DND-41 (cell line): ENCODE results near the gene SCLY.
"Not testable (repeated sequence)": the region's sequence is repeated elsewhere in the genome, so short reads cannot be mapped to it uniquely, and the experiment has no call there.

Source experiments
- ATAC-seq: fragments of 200-7000 bp; cut with Tn5 transposase; 3 replicates; pipeline ENCODE4 v1.9.1; 2021; ENCODE audit warnings: low read depth; ENCODE audit not compliant: insufficient read depth
- DNase-seq: peaks from one replicate; pipeline ENCODE4 v3.0.0-alpha.2; 2020
- H2AFZ ChIP-seq: 2 replicates; pipeline ENCODE4 v1.6.0; 2012; ENCODE audit warnings: low read depth, low read length
- H3K27ac ChIP-seq: 2 replicates; pipeline ENCODE4 v1.5.1; 2012; ENCODE audit warnings: low read length, inconsistent platforms
- H3K27me3 ChIP-seq: fragments of 200-600 bp; sonication (generic); 2 replicates; pipeline ENCODE4 v1.6.0; 2012; ENCODE audit warnings: low read length, mild to moderate bottlenecking, inconsistent platforms; ENCODE audit not compliant: insufficient read depth, poor library complexity
- H3K36me3 ChIP-seq: 2 replicates; pipeline ENCODE4 v1.5.1; 2012; ENCODE audit warnings: low read length, inconsistent platforms; ENCODE audit not compliant: insufficient read depth
- H3K4me1 ChIP-seq: 2 replicates; pipeline ENCODE4 v1.5.1; 2012; ENCODE audit warnings: mild to moderate bottlenecking, low read length; ENCODE audit not compliant: insufficient read depth
- H3K4me2 ChIP-seq: 2 replicates; pipeline ENCODE4 v1.6.0; 2012; ENCODE audit warnings: mild to moderate bottlenecking, moderate library complexity, low read length, inconsistent platforms; ENCODE audit not compliant: insufficient read depth
- H3K4me3 ChIP-seq, 2 experiments: fragments of 200-600 bp in 1 of 2; shearing (Covaris generic) in 1 of 2; 2 replicates each; pipeline ENCODE4 v1.5.1; 2012 to 2016; ENCODE audit warnings: inconsistent platforms in 2 of 2, low read length in 2 of 2, mild to moderate bottlenecking in 2 of 2, low read depth in 1 of 2, moderate library complexity in 1 of 2
- H3K79me2 ChIP-seq: 2 replicates; pipeline ENCODE4 v1.6.0; 2012; ENCODE audit warnings: low read length, inconsistent platforms; ENCODE audit not compliant: insufficient read depth
- H3K9ac ChIP-seq: 2 replicates; pipeline ENCODE4 v1.6.0; 2012; ENCODE audit warnings: low read depth, mild to moderate bottlenecking, inconsistent platforms, low read length, moderate library complexity
- H3K9me3 ChIP-seq: 2 replicates; pipeline ENCODE4 v1.5.1; 2012; ENCODE audit warnings: low read length, moderate library complexity, mild to moderate bottlenecking, inconsistent platforms; ENCODE audit not compliant: insufficient read depth, severe bottlenecking
- H4K20me1 ChIP-seq: 2 replicates; pipeline ENCODE4 v1.6.0; 2012; ENCODE audit warnings: low read length; ENCODE audit not compliant: insufficient read depth
- EZH2 ChIP-seq: IDR thresholded peaks from 3 replicates; pipeline ENCODE4 v1.6.1; 2012; ENCODE audit warnings: borderline replicate concordance, low read depth, mild to moderate bottlenecking, moderate library complexity, low read length, inconsistent platforms; ENCODE audit not compliant: severe bottlenecking
- TF ChIP-seq, protein P1 (sequence below): IDR thresholded peaks from 2 replicates; pipeline ENCODE4 v1.5.1; 2012; ENCODE audit warnings: borderline replicate concordance, low read length, moderate library complexity, mild to moderate bottlenecking; ENCODE audit not compliant: poor library complexity, severe bottlenecking; ENCODE audit errors: extremely low read depth

Gene SCLY

DNA sequence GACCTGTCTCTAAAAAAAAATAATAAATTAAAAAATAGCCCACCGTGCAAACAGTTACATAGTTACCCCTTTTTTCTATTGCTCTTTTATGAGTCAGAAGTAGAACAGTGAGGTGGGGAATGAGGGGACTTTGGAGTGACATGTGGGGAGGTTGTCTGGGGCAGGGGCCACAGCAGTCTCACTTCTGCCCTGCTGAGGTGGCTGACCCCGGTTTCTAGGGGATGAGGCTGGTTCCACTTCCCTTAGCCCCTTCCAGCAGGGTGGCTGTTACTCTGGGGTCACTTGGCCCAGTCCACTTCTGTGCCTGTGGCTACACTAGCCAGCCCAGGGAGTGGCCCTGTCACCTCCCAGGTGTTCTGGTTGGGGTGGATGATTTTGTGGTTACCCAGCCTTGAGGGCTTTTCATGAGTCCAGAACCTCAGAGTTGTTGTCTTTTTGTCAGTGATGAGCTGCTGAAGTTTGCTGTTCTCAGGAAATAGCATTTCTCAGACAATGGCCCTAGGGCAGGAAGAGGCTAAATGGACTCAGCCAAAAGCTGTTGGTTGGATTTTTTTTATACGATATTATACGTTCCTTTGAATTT lies 28.0 kb upstream of the SCLY start:
- Histone ChIP-seq H3K27me3 (no peaks in the 10 kb centered on the region), H3K79me2 (no peaks in the 10 kb centered on the region), H3K9me3 (no peaks in the 10 kb centered on the region), H3K36me3 (peaks cover 26% of the 10 kb centered on the region), H3K4me2 (no peak overlapping the region), H3K4me1 (no peaks in the 10 kb centered on the region), H3K4me3 (no peak overlapping the region), H3K9ac (no peak overlapping the region), H2AFZ (no peak overlapping the region), H4K20me1 (peaks cover 1% of the 10 kb centered on the region; the same call in 1 of the 2 replicates), H3K27ac (no peak overlapping the region)
- DNase-seq: no peak
- no peak for ATAC-seq
- TF ChIP-seq EZH2: no peak
- TF ChIP-seq, protein P1, sequence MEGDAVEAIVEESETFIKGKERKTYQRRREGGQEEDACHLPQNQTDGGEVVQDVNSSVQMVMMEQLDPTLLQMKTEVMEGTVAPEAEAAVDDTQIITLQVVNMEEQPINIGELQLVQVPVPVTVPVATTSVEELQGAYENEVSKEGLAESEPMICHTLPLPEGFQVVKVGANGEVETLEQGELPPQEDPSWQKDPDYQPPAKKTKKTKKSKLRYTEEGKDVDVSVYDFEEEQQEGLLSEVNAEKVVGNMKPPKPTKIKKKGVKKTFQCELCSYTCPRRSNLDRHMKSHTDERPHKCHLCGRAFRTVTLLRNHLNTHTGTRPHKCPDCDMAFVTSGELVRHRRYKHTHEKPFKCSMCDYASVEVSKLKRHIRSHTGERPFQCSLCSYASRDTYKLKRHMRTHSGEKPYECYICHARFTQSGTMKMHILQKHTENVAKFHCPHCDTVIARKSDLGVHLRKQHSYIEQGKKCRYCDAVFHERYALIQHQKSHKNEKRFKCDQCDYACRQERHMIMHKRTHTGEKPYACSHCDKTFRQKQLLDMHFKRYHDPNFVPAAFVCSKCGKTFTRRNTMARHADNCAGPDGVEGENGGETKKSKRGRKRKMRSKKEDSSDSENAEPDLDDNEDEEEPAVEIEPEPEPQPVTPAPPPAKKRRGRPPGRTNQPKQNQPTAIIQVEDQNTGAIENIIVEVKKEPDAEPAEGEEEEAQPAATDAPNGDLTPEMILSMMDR: no peak

DNA sequence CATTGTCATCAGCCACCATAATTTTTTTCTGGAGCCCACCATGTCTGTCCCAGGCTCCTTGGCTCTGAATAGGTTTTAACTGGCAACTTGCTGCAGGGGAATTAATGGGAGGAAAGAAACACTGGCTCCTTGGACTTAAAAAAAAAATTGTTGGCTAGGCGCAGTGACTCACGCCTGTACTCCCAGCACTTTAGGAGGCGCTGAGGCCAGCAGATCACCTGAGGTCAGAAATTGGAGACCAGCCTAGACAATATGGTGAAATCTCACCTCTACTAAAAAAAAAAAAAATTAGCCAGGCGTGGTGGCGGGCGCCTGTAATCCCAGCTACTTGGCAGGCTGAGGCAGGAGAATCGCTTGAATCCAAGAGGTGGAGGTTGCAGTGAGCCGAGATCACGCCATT lies 26.8 kb upstream of the SCLY start:
- H3K4me1 ChIP-seq, H3K27me3 ChIP-seq, DNase-seq, H3K9me3 ChIP-seq, H3K9ac ChIP-seq, H3K4me3 ChIP-seq, H3K79me2 ChIP-seq, H2AFZ ChIP-seq, H3K27ac ChIP-seq, ATAC-seq, H4K20me1 ChIP-seq, H3K4me2 ChIP-seq: not testable (repeated sequence)
- H3K36me3 ChIP-seq: peaks cover 32% of the 10 kb centered on the region

DNA sequence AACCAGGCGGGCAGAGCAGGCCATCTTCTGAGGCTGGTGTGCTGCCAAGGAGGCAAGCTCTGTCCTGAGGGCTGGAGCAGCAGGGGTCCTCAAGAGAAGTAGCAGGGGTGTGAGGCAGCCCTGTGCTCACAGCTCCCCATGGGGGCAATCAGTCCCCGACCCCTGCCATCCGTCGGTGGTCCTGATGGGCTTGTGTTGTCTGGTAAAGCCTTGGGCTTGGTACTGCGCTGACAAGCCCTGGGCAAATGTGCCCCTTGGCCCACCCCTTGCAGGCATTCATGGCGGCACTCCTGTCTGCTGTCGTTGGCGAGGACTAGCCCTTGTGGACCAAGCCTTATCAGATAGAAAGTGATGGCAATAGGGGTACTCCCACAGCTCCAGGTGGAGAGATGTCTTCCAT lies 22.6 kb upstream of the SCLY start:
- no peak overlapping the region for H3K27ac ChIP-seq
- peaks cover 3% of the 10 kb centered on the region; the same call in 1 of the 2 replicates for H4K20me1 ChIP-seq
- H3K27me3 ChIP-seq: no peaks in the 10 kb centered on the region
- ATAC-seq (no peak), DNase-seq (no peak)
- no peaks in the 10 kb centered on the region for H3K79me2 ChIP-seq
- no peaks in the 10 kb centered on the region for H3K4me1 ChIP-seq
- H3K9ac ChIP-seq: no peak overlapping the region
- no peak overlapping the region for H3K4me2 ChIP-seq
- no peak for TF ChIP-seq EZH2
- TF ChIP-seq, protein P1: no peak
- H3K4me3 ChIP-seq: no peak overlapping the region
- H3K36me3 ChIP-seq: peaks cover 19% of the 10 kb centered on the region
- H2AFZ ChIP-seq: no peak overlapping the region
- no peaks in the 10 kb centered on the region for H3K9me3 ChIP-seq

DNA sequence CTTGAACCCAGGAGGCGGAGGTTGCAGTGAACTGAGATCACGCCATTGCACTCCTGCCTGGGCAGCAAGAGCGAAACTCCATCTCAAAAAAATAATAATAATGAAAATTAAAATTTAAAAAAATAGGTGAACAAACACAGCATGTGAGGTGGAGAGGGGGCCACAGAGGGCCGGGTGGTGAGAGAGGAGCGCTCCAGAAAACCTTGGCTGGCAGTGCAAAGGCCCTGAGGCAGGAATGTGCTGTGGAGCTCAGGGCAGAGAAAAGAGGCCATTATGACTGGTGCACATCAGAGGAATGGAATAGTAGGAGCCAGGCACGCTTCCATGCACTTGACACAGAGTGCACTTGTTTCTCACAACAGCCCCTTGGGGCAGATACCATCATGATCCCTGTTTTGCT lies 21.6 kb upstream of the SCLY start:
- H3K36me3 ChIP-seq: peaks cover 13% of the 10 kb centered on the region
- H3K27ac ChIP-seq: no peak overlapping the region
- H4K20me1 ChIP-seq: peaks cover 3% of the 10 kb centered on the region; the same call in 1 of the 2 replicates
- ATAC-seq (no peak), DNase-seq (no peak)
- no peak overlapping the region for H3K4me2 ChIP-seq
- no peaks in the 10 kb centered on the region for H3K4me1 ChIP-seq
- H3K9ac ChIP-seq: no peak overlapping the region
- no peaks in the 10 kb centered on the region for H3K27me3 ChIP-seq
- H2AFZ ChIP-seq: no peak overlapping the region
- no peaks in the 10 kb centered on the region for H3K9me3 ChIP-seq
- no peak overlapping the region for H3K4me3 ChIP-seq
- H3K79me2 ChIP-seq: no peaks in the 10 kb centered on the region
- TF ChIP-seq, protein P1: no peak
- no peak for TF ChIP-seq EZH2
